Measurements from ENCODE around the gene ALG14.

DNA sequence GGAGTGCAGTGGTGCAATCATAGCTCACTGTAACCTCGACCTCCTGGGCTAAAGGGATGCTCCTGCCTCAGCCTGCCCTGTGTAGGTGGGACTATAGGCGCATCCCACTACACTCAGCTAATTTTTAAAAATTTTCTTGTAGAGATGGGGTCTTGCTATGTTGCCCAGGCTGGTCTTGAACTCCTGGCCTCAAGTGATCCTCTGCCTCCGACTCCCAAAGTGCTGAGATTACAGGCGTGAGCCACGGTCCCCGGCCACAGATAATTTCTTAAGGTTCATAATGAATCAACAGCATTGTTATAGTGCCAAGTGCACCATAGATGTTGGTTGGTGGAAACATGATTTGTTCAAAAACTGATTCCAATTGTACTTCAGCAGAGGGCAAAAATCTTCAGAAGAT is 103.6 kb downstream of the ALG14 start:
- no peak for TF ChIP-seq EZH2 (IDR thresholded peaks at IDR 0.05; ENCODE audit: borderline replicate concordance, low read length)
- TF ChIP-seq, protein P1, sequence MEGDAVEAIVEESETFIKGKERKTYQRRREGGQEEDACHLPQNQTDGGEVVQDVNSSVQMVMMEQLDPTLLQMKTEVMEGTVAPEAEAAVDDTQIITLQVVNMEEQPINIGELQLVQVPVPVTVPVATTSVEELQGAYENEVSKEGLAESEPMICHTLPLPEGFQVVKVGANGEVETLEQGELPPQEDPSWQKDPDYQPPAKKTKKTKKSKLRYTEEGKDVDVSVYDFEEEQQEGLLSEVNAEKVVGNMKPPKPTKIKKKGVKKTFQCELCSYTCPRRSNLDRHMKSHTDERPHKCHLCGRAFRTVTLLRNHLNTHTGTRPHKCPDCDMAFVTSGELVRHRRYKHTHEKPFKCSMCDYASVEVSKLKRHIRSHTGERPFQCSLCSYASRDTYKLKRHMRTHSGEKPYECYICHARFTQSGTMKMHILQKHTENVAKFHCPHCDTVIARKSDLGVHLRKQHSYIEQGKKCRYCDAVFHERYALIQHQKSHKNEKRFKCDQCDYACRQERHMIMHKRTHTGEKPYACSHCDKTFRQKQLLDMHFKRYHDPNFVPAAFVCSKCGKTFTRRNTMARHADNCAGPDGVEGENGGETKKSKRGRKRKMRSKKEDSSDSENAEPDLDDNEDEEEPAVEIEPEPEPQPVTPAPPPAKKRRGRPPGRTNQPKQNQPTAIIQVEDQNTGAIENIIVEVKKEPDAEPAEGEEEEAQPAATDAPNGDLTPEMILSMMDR (IDR thresholded peaks at IDR 0.05; ENCODE audit: low read length) = no peak

Data from OCI-LY1 (cell line).